Measurements from ENCODE around the gene COA3.
A peak's percentile ranks its signal among the peaks of the same experiment; 100 is the strongest.

The COA3 gene

GRCh38 chr17:42806249-42806648 lies 7.7 kb upstream of the COA3 start:
- no peaks in the 10 kb centered on the region for H3K27me3 ChIP-seq (ENCODE audit: control insufficient read depth, insufficient read depth, low read length)
- H3K9ac ChIP-seq (ENCODE audit: low read depth, low read length) = no peak overlapping the region
- no peak overlapping the region for H3K4me3 ChIP-seq (ENCODE audit: low read depth, low read length)
- H3K36me3 ChIP-seq (ENCODE audit: control insufficient read depth, insufficient read depth, low read length) = no peaks in the 10 kb centered on the region
- H3K9me3 ChIP-seq (ENCODE audit: control insufficient read depth, insufficient read depth, low read length) = no peaks in the 10 kb centered on the region
- no peaks in the 10 kb centered on the region for H3K4me1 ChIP-seq (ENCODE audit: control insufficient read depth, insufficient read depth, low read length)

GRCh38 chr17:42804918-42805367 lies 6.4 kb upstream of the COA3 start:
- no peaks in the 10 kb centered on the region for H3K4me1 ChIP-seq (ENCODE audit: control insufficient read depth, insufficient read depth, low read length)
- H3K27me3 ChIP-seq (ENCODE audit: control insufficient read depth, insufficient read depth, low read length) = peaks cover 7% of the 10 kb centered on the region
- H3K4me3 ChIP-seq (ENCODE audit: low read depth, low read length) = no peak overlapping the region
- no peaks in the 10 kb centered on the region for H3K36me3 ChIP-seq (ENCODE audit: control insufficient read depth, insufficient read depth, low read length)
- no peak overlapping the region for H3K9ac ChIP-seq (ENCODE audit: low read depth, low read length)
- no peaks in the 10 kb centered on the region for H3K9me3 ChIP-seq (ENCODE audit: control insufficient read depth, insufficient read depth, low read length)

DNA sequence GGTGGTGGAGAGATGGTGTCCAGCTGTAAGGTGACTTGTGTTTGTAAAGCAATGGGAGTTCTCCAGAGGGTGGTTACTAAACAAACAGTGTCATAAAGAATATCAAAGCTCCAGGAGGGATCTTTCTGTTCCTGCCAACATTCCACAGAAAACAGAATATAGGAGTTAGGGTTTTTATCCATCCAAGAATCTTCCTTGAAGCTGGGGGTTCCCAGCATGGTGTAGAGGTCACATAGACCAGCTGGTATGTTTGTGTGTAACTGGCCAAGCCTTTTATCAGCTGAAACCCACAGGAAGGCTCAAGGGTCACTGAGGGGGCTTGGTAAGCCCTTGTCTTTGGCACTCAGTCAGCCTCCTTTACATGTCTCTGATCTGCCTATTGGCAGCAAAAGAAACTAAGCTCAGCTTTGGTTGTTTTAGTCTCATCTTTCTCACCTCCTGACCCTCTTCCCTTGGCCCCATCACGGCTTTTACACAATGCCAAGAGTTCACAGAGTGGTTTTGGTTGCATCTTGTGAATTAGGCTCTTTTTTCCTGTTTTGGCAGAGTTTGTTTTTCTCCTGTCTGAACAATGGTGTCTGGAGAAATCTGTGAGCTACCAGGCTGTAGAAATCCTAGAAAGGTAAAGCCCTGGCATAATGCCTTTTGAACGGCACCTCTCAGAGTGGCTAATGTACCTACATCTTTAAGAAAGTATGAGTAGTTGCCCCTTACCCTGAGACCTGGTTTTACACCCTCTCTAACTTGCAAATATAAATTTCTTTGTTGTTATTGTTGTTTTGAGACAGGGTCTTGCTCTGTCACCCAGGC lies 4.8 kb upstream of the COA3 start:
- H3K4me3 ChIP-seq (ENCODE audit: low read depth, low read length) = no peak overlapping the region
- H3K36me3 ChIP-seq (ENCODE audit: control insufficient read depth, insufficient read depth, low read length) = peaks cover 2% of the 10 kb centered on the region
- no peaks in the 10 kb centered on the region for H3K4me1 ChIP-seq (ENCODE audit: control insufficient read depth, insufficient read depth, low read length)
- peaks cover 14% of the 10 kb centered on the region for H3K27me3 ChIP-seq (ENCODE audit: control insufficient read depth, insufficient read depth, low read length)
- H3K9me3 ChIP-seq (ENCODE audit: control insufficient read depth, insufficient read depth, low read length) = no peaks in the 10 kb centered on the region
- no peak overlapping the region for H3K9ac ChIP-seq (ENCODE audit: low read depth, low read length)

- Histone ChIP-seq H3K36me3 (ENCODE audit: control insufficient read depth, insufficient read depth, low read length) (peaks cover 10% of the 10 kb centered on the region), H3K4me1 (ENCODE audit: control insufficient read depth, insufficient read depth, low read length) (no peaks in the 10 kb centered on the region), H3K27me3 (ENCODE audit: control insufficient read depth, insufficient read depth, low read length) (peaks cover 14% of the 10 kb centered on the region), H3K9ac (ENCODE audit: low read depth, low read length) (peak overlapping the region; percentile 88), H3K4me3 (ENCODE audit: low read depth, low read length) (peak overlapping the region; percentile 100), H3K9me3 (ENCODE audit: control insufficient read depth, insufficient read depth, low read length) (no peaks in the 10 kb centered on the region)
Observed at GRCh38 chr17:42798011-42798382, 507 bp downstream of the COA3 start.

DNA sequence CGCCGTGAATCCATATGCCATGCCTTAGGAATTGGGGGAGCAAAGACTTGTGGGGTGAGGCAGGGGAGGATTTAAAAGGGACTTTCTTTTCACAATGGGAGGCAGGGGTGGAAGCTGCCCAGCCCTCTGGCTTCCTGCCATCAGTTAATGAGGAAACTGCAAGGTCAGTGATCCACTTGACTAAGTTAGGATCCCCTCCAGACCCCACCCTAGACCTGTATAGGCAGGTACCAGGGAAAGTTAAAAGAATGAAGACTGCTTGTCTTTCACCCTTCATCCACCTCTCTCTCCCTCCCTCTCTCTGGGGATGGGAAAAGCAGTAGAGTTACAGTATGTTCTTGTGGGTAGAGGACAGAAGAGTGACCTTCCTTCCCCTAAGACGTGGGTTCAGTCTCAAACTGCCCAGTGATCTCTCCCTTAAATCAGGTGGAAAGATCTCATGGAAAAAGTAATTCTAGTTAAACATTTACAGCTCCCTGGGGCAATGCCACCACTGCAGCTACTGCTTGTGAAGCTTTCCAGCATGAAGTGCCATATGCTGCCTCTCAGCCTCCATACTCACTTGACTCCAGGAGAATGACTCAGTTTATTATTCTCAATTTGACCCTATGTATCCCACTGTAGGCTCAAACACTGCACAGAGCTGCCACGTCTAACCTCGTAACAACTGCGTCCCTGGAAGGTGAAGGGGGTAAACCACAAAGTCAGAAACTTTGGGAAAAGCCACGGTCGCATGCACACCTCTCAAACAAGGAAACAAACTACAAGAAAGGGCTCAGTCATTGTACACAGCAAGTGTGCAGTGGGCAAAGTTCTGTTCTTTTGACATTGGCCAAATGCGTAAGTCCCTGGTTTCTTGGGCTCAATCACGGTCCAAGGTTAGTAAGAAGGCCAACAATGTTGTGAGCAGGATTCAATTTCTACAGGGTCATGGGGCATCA lies 1.2 kb downstream of the COA3 start:
- H3K36me3 ChIP-seq (ENCODE audit: control insufficient read depth, insufficient read depth, low read length) = peaks cover 10% of the 10 kb centered on the region
- H3K4me1 ChIP-seq (ENCODE audit: control insufficient read depth, insufficient read depth, low read length) = no peaks in the 10 kb centered on the region
- peak overlapping the region; percentile 88 for H3K9ac ChIP-seq (ENCODE audit: low read depth, low read length)
- H3K9me3 ChIP-seq (ENCODE audit: control insufficient read depth, insufficient read depth, low read length) = no peaks in the 10 kb centered on the region
- H3K27me3 ChIP-seq (ENCODE audit: control insufficient read depth, insufficient read depth, low read length) = peaks cover 14% of the 10 kb centered on the region
- peak overlapping the region; percentile 100 for H3K4me3 ChIP-seq (ENCODE audit: low read depth, low read length)

DNA sequence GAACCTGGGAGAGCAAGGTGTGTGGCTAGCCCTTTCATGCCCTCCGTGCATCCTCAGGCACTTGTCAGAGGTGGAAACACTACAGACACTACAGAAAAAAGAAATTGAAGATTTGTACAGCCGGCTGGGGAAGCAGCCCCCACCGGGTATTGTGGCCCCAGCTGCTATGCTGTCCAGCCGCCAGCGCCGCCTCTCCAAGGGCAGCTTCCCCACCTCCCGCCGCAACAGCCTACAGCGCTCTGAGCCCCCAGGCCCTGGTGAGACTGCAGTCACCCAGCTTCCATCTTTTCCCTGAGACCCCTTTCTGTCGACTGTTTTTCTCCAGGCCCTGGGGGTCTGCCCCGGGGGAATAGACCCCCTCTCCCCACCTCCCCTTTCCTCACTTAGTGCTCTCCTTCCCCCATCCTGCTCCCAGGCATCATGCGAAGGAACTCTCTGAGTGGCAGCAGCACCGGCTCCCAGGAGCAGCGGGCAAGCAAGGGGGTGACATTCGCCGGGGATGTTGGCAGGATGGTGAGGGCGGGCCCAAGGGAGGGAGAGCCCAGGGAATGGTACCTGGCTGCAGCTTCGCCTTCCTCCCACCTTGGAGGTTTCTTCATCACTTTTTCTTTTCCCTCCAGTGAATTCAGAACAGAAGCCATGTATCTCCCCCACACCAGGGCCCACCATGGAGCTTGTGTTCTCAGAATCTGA lies 2.3 kb downstream of the COA3 start:
- Histone ChIP-seq H3K9ac (ENCODE audit: low read depth, low read length) (no peak overlapping the region), H3K9me3 (ENCODE audit: control insufficient read depth, insufficient read depth, low read length) (no peaks in the 10 kb centered on the region), H3K27me3 (ENCODE audit: control insufficient read depth, insufficient read depth, low read length) (peaks cover 14% of the 10 kb centered on the region), H3K4me1 (ENCODE audit: control insufficient read depth, insufficient read depth, low read length) (no peaks in the 10 kb centered on the region), H3K4me3 (ENCODE audit: low read depth, low read length) (no peak overlapping the region), H3K36me3 (ENCODE audit: control insufficient read depth, insufficient read depth, low read length) (peaks cover 10% of the 10 kb centered on the region)

GRCh38 chr17:42795465-42795864 lies 3.0 kb downstream of the COA3 start:
- Histone ChIP-seq H3K4me3 (ENCODE audit: low read depth, low read length) (no peak overlapping the region), H3K36me3 (ENCODE audit: control insufficient read depth, insufficient read depth, low read length) (peaks cover 10% of the 10 kb centered on the region), H3K27me3 (ENCODE audit: control insufficient read depth, insufficient read depth, low read length) (peaks cover 11% of the 10 kb centered on the region), H3K4me1 (ENCODE audit: control insufficient read depth, insufficient read depth, low read length) (no peaks in the 10 kb centered on the region), H3K9ac (ENCODE audit: low read depth, low read length) (no peak overlapping the region), H3K9me3 (ENCODE audit: control insufficient read depth, insufficient read depth, low read length) (no peaks in the 10 kb centered on the region)

- Histone ChIP-seq H3K4me3 (ENCODE audit: low read depth, low read length) (no peak overlapping the region), H3K4me1 (ENCODE audit: control insufficient read depth, insufficient read depth, low read length) (no peaks in the 10 kb centered on the region), H3K27me3 (ENCODE audit: control insufficient read depth, insufficient read depth, low read length) (peaks cover 7% of the 10 kb centered on the region), H3K36me3 (ENCODE audit: control insufficient read depth, insufficient read depth, low read length) (peaks cover 10% of the 10 kb centered on the region), H3K9ac (ENCODE audit: low read depth, low read length) (no peak overlapping the region), H3K9me3 (ENCODE audit: control insufficient read depth, insufficient read depth, low read length) (no peaks in the 10 kb centered on the region)
Observed at GRCh38 chr17:42795061-42795460, 3.4 kb downstream of the COA3 start.

- Histone ChIP-seq H3K36me3 (ENCODE audit: control insufficient read depth, insufficient read depth, low read length) (peaks cover 8% of the 10 kb centered on the region), H3K9ac (ENCODE audit: low read depth, low read length) (no peak overlapping the region), H3K4me1 (ENCODE audit: control insufficient read depth, insufficient read depth, low read length) (no peaks in the 10 kb centered on the region), H3K9me3 (ENCODE audit: control insufficient read depth, insufficient read depth, low read length) (no peaks in the 10 kb centered on the region), H3K27me3 (ENCODE audit: control insufficient read depth, insufficient read depth, low read length) (no peaks in the 10 kb centered on the region), H3K4me3 (ENCODE audit: low read depth, low read length) (no peak overlapping the region)
Observed at GRCh38 chr17:42792545-42792944, 6.0 kb downstream of the COA3 start.

DNA sequence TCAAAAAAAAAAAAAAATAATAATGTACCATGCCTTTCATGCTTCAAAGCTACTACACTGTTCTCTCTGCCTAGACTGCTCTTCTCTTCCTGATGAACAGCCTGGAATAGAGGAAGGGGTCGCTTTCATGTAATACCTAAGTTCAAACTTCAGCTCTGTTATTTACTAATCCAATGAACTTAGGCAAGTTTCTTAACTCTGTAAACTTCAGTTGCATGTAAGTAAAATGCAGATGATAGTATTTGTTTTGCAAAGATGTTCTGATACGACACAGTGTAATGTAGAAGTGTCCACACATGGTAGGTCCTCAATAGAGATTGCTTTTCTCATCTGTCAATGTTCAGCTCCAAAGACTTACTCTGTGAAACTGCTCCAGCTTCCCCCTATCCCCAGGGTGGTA lies 6.6 kb downstream of the COA3 start:
- Histone ChIP-seq H3K36me3 (ENCODE audit: control insufficient read depth, insufficient read depth, low read length) (peaks cover 3% of the 10 kb centered on the region), H3K4me3 (ENCODE audit: low read depth, low read length) (no peak overlapping the region), H3K4me1 (ENCODE audit: control insufficient read depth, insufficient read depth, low read length) (no peaks in the 10 kb centered on the region), H3K9ac (ENCODE audit: low read depth, low read length) (no peak overlapping the region), H3K27me3 (ENCODE audit: control insufficient read depth, insufficient read depth, low read length) (no peaks in the 10 kb centered on the region), H3K9me3 (ENCODE audit: control insufficient read depth, insufficient read depth, low read length) (no peaks in the 10 kb centered on the region)

DNA sequence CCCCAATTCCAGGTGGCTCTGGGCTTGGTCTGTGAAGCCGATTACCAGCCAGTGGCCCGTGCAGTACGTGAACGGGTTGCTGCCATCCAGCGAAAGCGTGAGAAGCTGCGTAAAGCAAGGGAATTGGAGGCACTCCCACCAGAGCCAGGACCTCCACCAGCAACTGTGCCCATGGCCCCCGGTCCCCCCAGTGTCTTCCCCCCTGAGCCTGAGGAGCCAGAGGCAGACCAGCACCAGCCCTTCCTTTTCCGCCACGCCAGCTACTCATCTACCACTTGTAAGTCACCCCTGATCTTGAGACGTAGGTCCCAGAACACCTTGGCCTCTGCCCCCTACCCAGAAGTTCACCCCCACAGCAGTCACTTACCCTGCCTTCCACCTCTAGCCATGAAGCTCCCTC lies 11.2 kb downstream of the COA3 start:
- H3K9ac ChIP-seq (ENCODE audit: low read depth, low read length) = no peak overlapping the region
- no peaks in the 10 kb centered on the region for H3K9me3 ChIP-seq (ENCODE audit: control insufficient read depth, insufficient read depth, low read length)
- H3K4me3 ChIP-seq (ENCODE audit: low read depth, low read length) = no peak overlapping the region
- H3K4me1 ChIP-seq (ENCODE audit: control insufficient read depth, insufficient read depth, low read length) = peaks cover 6% of the 10 kb centered on the region
- H3K36me3 ChIP-seq (ENCODE audit: control insufficient read depth, insufficient read depth, low read length) = no peaks in the 10 kb centered on the region
- H3K27me3 ChIP-seq (ENCODE audit: control insufficient read depth, insufficient read depth, low read length) = peaks cover 21% of the 10 kb centered on the region
